OCI-LY1 (cell line): Measurements from ENCODE around the gene GABRG3.

Experiments used
- H2AFZ ChIP-seq: fragments of 200-600 bp; sonication (generic), shearing (Covaris generic); 2 replicates; pipeline ENCODE4 v1.6.0; 2014; ENCODE audit warnings: antibody characterized with exemption, mild to moderate bottlenecking, low read length
- H3F3A ChIP-seq: fragments of 200-600 bp; sonication (generic), shearing (Covaris generic); 2 replicates; pipeline ENCODE4 v1.6.0; 2014; ENCODE audit warnings: mild to moderate bottlenecking, antibody characterized with exemption, low read length, moderate library complexity; ENCODE audit not compliant: insufficient read depth
- H3K27ac ChIP-seq: fragments of 200-600 bp; sonication (generic); 2 replicates; pipeline ENCODE4 v1.5.1; 2014; ENCODE audit warnings: low read length, mixed run types, mild to moderate bottlenecking, low read depth; ENCODE audit not compliant: poor library complexity, severe bottlenecking
- H3K27me3 ChIP-seq: fragments of 200-600 bp; sonication (generic); 2 replicates; pipeline ENCODE4 v1.6.0; 2014; ENCODE audit warnings: antibody characterized with exemption, mild to moderate bottlenecking, low read length, moderate library complexity; ENCODE audit not compliant: insufficient read depth
- H3K36me3 ChIP-seq: fragments of 200-600 bp; sonication (generic); 2 replicates; pipeline ENCODE4 v1.6.1; 2014; ENCODE audit warnings: mild to moderate bottlenecking, antibody characterized with exemption, low read length, moderate library complexity, mixed read lengths; ENCODE audit not compliant: insufficient read depth
- H3K4me1 ChIP-seq: fragments of 200-600 bp; sonication (generic); 2 replicates; pipeline ENCODE4 v1.5.1; 2014; ENCODE audit warnings: mild to moderate bottlenecking, low read length, moderate library complexity; ENCODE audit not compliant: insufficient read depth, severe bottlenecking
- H3K4me2 ChIP-seq: fragments of 200-600 bp; sonication (generic), shearing (Covaris generic); 2 replicates; pipeline ENCODE4 v1.6.1; 2014; ENCODE audit warnings: low read length
- H3K4me3 ChIP-seq: fragments of 200-600 bp; sonication (generic); 2 replicates; pipeline ENCODE4 v1.5.1; 2014; ENCODE audit warnings: low read length, low read depth, mild to moderate bottlenecking, mixed read lengths; ENCODE audit not compliant: poor library complexity, severe bottlenecking
- H3K79me2 ChIP-seq: fragments of 200-600 bp; shearing (Covaris generic); 2 replicates; pipeline ENCODE4 v1.6.1; 2016; ENCODE audit warnings: mixed run types, low read length, mixed read lengths; ENCODE audit not compliant: insufficient read depth
- H3K9ac ChIP-seq: fragments of 200-600 bp; sonication (generic), shearing (Covaris generic); 2 replicates; pipeline ENCODE4 v1.6.1; 2014; ENCODE audit warnings: mild to moderate bottlenecking, low read length, mixed read lengths
- H3K9me2 ChIP-seq: fragments of 200-600 bp; sonication (generic), shearing (Covaris generic); 2 replicates; pipeline ENCODE4 v1.6.1; 2014; ENCODE audit warnings: low read depth, mild to moderate bottlenecking, low read length, mixed read lengths
- H3K9me3 ChIP-seq: fragments of 200-600 bp; shearing (Covaris generic); 2 replicates; pipeline ENCODE4 v1.6.1; 2014; ENCODE audit warnings: low read length, mixed read lengths
- H4K20me1 ChIP-seq: fragments of 200-600 bp; sonication (generic), shearing (Covaris generic); 2 replicates; pipeline ENCODE4 v1.6.0; 2016; ENCODE audit warnings: mild to moderate bottlenecking, low read length; ENCODE audit not compliant: insufficient read depth
- EZH2 ChIP-seq: fragments of 200-600 bp; sonication (generic), shearing (Covaris generic); IDR thresholded peaks from 2 replicates; pipeline ENCODE4 v1.8.0; 2017; ENCODE audit warnings: borderline replicate concordance, mixed run types, mild to moderate bottlenecking, antibody characterized with exemption, low read length, moderate library complexity, mixed read lengths
- TF ChIP-seq, protein P1 (sequence below): fragments of 200-600 bp; sonication (generic), shearing (Covaris generic); IDR thresholded peaks from 2 replicates; pipeline ENCODE4 v1.5.1; 2017; ENCODE audit warnings: mild to moderate bottlenecking, antibody characterized with exemption, low read length, moderate library complexity, mixed read lengths

GABRG3 gene

DNA sequence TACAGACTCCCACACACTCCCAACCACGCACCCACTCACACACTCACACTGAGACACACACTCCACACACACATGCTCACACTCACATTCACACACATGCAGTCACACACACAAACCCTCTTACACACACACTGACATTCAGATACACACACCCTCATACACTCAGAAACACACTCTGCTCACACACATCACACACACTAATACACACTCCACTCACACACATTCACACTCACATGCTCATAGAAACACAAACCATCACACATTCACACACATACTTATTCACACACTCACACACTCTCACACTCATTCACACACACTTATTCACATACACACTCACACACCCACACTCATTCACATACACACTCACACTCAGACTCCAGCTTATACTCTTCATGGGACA, 618.8 kb downstream of the GABRG3 start:
- no peak overlapping the region for H3K27ac ChIP-seq
- H3F3A ChIP-seq: no peaks in the 10 kb centered on the region
- no peaks in the 10 kb centered on the region for H3K4me1 ChIP-seq
- no peak for TF ChIP-seq EZH2
- TF ChIP-seq, protein P1, sequence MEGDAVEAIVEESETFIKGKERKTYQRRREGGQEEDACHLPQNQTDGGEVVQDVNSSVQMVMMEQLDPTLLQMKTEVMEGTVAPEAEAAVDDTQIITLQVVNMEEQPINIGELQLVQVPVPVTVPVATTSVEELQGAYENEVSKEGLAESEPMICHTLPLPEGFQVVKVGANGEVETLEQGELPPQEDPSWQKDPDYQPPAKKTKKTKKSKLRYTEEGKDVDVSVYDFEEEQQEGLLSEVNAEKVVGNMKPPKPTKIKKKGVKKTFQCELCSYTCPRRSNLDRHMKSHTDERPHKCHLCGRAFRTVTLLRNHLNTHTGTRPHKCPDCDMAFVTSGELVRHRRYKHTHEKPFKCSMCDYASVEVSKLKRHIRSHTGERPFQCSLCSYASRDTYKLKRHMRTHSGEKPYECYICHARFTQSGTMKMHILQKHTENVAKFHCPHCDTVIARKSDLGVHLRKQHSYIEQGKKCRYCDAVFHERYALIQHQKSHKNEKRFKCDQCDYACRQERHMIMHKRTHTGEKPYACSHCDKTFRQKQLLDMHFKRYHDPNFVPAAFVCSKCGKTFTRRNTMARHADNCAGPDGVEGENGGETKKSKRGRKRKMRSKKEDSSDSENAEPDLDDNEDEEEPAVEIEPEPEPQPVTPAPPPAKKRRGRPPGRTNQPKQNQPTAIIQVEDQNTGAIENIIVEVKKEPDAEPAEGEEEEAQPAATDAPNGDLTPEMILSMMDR: no peak
- H3K9me2 ChIP-seq: no peaks in the 10 kb centered on the region
- no peaks in the 10 kb centered on the region for H3K36me3 ChIP-seq
- H2AFZ ChIP-seq: no peak overlapping the region
- no peak overlapping the region for H3K4me2 ChIP-seq
- no peaks in the 10 kb centered on the region for H3K9me3 ChIP-seq
- no peaks in the 10 kb centered on the region for H4K20me1 ChIP-seq
- H3K79me2 ChIP-seq: no peaks in the 10 kb centered on the region
- no peak overlapping the region for H3K9ac ChIP-seq
- no peaks in the 10 kb centered on the region for H3K27me3 ChIP-seq
- H3K4me3 ChIP-seq: no peak overlapping the region
